MM.1S (cell line): ENCODE data around the gene EXOC3L4.
"Not testable (repeated sequence)": the region's sequence is repeated elsewhere in the genome, so short reads cannot be mapped to it uniquely, and the experiment has no call there.

ENCODE experiments used
- DNase-seq: peaks from one replicate; pipeline ENCODE4 v3.0.0-alpha.2; 2015
- H2AFZ ChIP-seq: fragments of 300-600 bp; sonication (generic); 2 replicates; pipeline ENCODE4 v1.6.0; 2016; ENCODE audit warnings: antibody characterized with exemption, low read length
- H3F3A ChIP-seq: fragments of 300-600 bp; sonication (generic); 2 replicates; pipeline ENCODE4 v1.6.1; 2016; ENCODE audit warnings: mild to moderate bottlenecking, antibody characterized with exemption, low read length, moderate library complexity, mixed read lengths; ENCODE audit not compliant: insufficient read depth
- H3K27ac ChIP-seq: fragments of 300-600 bp; sonication (generic); 2 replicates; pipeline ENCODE4 v1.5.1; 2016; ENCODE audit warnings: mild to moderate bottlenecking, low read length
- H3K27me3 ChIP-seq: fragments of 300-600 bp; sonication (generic); replicated peaks from 2 replicates; pipeline ENCODE4 v1.6.0; 2016; ENCODE audit warnings: low read length; ENCODE audit not compliant: insufficient read depth
- H3K36me3 ChIP-seq: fragments of 300-600 bp; sonication (generic); replicated peaks from 2 replicates; pipeline ENCODE4 v1.6.1; 2016; ENCODE audit warnings: mild to moderate bottlenecking, low read length, mixed read lengths; ENCODE audit not compliant: insufficient read depth
- H3K4me1 ChIP-seq: fragments of 300-600 bp; sonication (generic); 2 replicates; pipeline ENCODE4 v1.6.1; 2016; ENCODE audit warnings: low read length, mixed read lengths
- H3K4me2 ChIP-seq: fragments of 300-600 bp; sonication (generic); 2 replicates; pipeline ENCODE4 v1.6.0; 2016; ENCODE audit warnings: low read depth, low read length
- H3K4me3 ChIP-seq: fragments of 300-600 bp; sonication (generic); 2 replicates; pipeline ENCODE4 v1.5.1; 2016; ENCODE audit warnings: low read length, mixed read lengths
- H3K79me2 ChIP-seq: fragments of 300-600 bp; sonication (generic); 2 replicates; pipeline ENCODE4 v1.6.1; 2016; ENCODE audit warnings: mixed run types, low read length, mixed read lengths
- H3K9ac ChIP-seq: fragments of 300-600 bp; sonication (generic); 2 replicates; pipeline ENCODE4 v1.6.1; 2016; ENCODE audit warnings: low read length, mixed read lengths
- H3K9me2 ChIP-seq: fragments of 300-600 bp; sonication (generic); replicated peaks from 2 replicates; pipeline ENCODE4 v1.6.1; 2016; ENCODE audit warnings: mild to moderate bottlenecking, low read length, mixed read lengths; ENCODE audit not compliant: insufficient read depth
- H3K9me3 ChIP-seq: fragments of 300-600 bp; sonication (generic); replicated peaks from 2 replicates; pipeline ENCODE4 v1.6.1; 2016; ENCODE audit warnings: mild to moderate bottlenecking, low read length, mixed read lengths; ENCODE audit not compliant: insufficient read depth
- H4K20me1 ChIP-seq: fragments of 300-600 bp; sonication (generic); 2 replicates; pipeline ENCODE4 v1.6.1; 2016; ENCODE audit warnings: mild to moderate bottlenecking, low read length, moderate library complexity, mixed read lengths; ENCODE audit not compliant: insufficient read depth
- EZH2 ChIP-seq: fragments of 300-600 bp; sonication (generic); optimal IDR thresholded peaks from 2 replicates; pipeline ENCODE3; 2017; ENCODE audit warnings: low read depth, mild to moderate bottlenecking, antibody characterized with exemption, low read length, mixed read lengths
- EZH2phosphoT487 ChIP-seq: fragments of 300-600 bp; sonication (generic); IDR thresholded peaks from 2 replicates; pipeline ENCODE4 v1.6.1; 2018; ENCODE audit warnings: antibody characterized with exemption, low read length
- TF ChIP-seq, protein P1 (sequence below): fragments of 300-600 bp; sonication (generic); IDR thresholded peaks from 2 replicates; pipeline ENCODE4 v1.5.1; 2016; ENCODE audit warnings: antibody characterized with exemption, low read length, mixed read lengths

EXOC3L4 gene

DNA sequence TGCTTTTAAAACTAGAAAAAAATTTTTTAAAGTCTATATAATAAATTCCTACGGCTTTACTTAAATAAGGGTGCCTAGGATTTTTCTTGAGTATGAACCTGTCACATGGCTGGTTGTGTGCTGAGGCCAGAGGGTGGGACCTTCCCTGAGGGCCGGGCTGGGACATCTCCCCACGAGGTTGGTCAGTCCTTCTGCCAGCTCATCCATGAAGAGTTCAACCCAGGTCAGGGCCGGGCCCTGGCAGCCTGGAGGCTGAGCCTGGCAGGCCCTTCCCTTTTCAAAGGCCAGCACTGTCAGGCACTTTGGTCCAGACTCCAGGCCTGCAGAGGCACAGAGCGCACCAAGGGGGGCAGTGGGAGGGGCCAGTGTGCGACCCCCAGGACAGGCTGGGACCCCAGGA lies 60.5 kb downstream of the EXOC3L4 start:
- Histone ChIP-seq H3K4me3 (no peak overlapping the region), H3K27me3 (peaks cover 7% of the 10 kb centered on the region; the same call in 1 of the 2 replicates), H3K4me2 (no peak overlapping the region), H2AFZ (no peak overlapping the region), H3K9ac (no peak overlapping the region), H3K4me1 (no peaks in the 10 kb centered on the region), H3F3A (no peaks in the 10 kb centered on the region), H3K27ac (no peak overlapping the region), H3K9me2 (no peaks in the 10 kb centered on the region), H3K79me2 (no peaks in the 10 kb centered on the region), H3K9me3 (no peaks in the 10 kb centered on the region), H4K20me1 (no peaks in the 10 kb centered on the region), H3K36me3 (no peaks in the 10 kb centered on the region)
- no peak for DNase-seq
- TF ChIP-seq, protein P1, sequence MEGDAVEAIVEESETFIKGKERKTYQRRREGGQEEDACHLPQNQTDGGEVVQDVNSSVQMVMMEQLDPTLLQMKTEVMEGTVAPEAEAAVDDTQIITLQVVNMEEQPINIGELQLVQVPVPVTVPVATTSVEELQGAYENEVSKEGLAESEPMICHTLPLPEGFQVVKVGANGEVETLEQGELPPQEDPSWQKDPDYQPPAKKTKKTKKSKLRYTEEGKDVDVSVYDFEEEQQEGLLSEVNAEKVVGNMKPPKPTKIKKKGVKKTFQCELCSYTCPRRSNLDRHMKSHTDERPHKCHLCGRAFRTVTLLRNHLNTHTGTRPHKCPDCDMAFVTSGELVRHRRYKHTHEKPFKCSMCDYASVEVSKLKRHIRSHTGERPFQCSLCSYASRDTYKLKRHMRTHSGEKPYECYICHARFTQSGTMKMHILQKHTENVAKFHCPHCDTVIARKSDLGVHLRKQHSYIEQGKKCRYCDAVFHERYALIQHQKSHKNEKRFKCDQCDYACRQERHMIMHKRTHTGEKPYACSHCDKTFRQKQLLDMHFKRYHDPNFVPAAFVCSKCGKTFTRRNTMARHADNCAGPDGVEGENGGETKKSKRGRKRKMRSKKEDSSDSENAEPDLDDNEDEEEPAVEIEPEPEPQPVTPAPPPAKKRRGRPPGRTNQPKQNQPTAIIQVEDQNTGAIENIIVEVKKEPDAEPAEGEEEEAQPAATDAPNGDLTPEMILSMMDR, result no peak
- TF ChIP-seq EZH2phosphoT487 (no peak), EZH2 (no peak)

DNA sequence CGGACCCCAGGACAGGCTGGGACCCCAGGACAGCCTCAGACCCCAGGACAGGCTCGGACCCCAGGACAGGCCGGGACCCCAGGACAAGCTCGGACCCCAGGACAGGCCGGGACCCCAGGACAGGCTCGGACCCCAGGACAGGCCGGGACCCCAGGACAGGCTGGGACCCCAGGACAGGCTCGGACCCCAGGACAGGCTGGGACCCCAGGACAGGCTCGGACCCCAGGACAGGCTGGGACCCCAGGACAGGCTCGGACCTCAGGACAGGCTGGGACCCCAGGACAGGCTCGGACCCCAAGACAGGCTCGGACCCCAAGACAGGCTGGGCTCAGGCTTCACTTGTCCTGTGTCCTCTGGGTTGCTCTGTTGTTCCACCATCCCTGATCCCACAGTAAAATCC lies 60.9 kb downstream of the EXOC3L4 start:
- not testable (repeated sequence) for H3K9me2 ChIP-seq, H3K4me2 ChIP-seq, H3F3A ChIP-seq, H3K4me1 ChIP-seq, DNase-seq, H4K20me1 ChIP-seq, H3K27me3 ChIP-seq, H2AFZ ChIP-seq, H3K9ac ChIP-seq, H3K4me3 ChIP-seq, H3K27ac ChIP-seq, H3K79me2 ChIP-seq, H3K9me3 ChIP-seq, H3K36me3 ChIP-seq

DNA sequence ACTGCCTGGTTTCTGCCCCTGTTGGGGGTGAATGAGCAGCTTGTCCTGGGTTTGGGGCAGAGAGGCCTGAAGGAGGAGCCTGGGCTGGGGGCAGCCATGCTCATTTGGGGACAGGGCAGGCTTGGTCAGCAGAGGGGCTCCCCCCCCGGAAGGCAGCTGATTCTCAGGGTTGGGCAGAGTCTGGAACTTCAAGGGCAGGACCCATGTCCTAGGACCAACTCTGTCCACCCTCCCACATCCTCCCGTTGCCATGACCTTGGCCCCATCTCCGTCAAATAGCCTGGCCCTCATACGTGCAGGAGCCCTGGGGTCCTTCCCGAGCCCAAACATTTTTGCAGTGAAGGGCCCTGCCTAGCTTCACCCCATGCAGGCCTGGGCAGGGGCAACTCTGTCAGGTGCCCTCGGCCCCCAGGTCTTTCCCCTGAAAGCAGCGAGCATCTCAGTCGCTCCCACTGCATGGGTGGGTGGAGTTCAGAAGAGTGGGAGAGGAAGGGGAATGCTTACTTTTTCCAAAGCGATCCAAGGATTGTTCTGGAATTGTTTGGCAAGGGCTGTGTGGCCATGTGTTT lies 61.4 kb downstream of the EXOC3L4 start:
- Histone ChIP-seq H3K4me3 (no peak overlapping the region), H3K27ac (no peak overlapping the region), H4K20me1 (no peaks in the 10 kb centered on the region), H3K9ac (no peak overlapping the region), H2AFZ (no peak overlapping the region), H3K4me1 (no peaks in the 10 kb centered on the region), H3K4me2 (no peak overlapping the region), H3K9me3 (no peaks in the 10 kb centered on the region), H3K79me2 (no peaks in the 10 kb centered on the region), H3F3A (no peaks in the 10 kb centered on the region), H3K27me3 (peaks cover 10% of the 10 kb centered on the region; the same call in 1 of the 2 replicates), H3K36me3 (no peaks in the 10 kb centered on the region), H3K9me2 (no peaks in the 10 kb centered on the region)
- no peak for DNase-seq
- TF ChIP-seq, protein P1, result no peak
- TF ChIP-seq EZH2phosphoT487 (no peak), EZH2 (no peak)

DNA sequence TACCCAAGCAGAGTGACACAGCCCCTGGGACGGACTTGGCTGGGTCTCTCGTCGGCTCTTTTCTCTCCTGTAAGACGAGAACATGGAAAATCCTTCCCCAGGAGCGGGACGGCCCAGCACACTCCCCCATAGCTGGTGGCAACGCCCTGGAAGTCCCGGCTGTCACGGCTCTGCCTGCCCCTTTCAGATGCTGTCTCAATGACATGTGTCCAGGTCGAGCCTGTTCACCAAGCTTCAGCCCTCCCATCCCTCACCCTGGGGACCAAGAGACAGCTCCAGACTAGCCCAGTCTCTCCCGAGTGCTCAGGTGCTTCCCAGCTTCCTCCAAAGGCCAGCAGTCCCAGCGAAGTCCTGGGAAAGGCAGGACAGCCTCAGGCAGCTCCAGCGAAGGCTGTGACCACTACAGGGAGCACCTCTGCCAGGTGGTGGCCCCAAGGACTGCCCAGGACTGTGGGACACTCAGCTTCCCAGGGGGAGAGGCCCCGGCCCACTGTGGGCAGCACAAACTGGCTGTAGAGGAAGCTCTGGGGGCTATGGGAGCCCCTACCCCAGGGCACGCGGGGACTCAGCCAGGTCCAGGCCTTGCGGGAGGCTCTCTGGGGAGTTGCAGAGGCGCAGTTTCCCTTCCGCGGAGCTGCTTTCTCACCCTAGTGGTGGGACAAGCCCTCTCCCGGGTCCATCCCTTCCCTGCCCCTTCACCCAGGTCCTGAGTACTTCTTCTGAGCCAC lies 62.3 kb downstream of the EXOC3L4 start:
- no peak for DNase-seq

More for the DNA sequence above, 62.3 kb downstream of the EXOC3L4 start:
- no peaks in the 10 kb centered on the region for H3K79me2 ChIP-seq
- no peak overlapping the region for H3K4me3 ChIP-seq
- no peaks in the 10 kb centered on the region for H3K9me2 ChIP-seq
- no peaks in the 10 kb centered on the region for H3K9me3 ChIP-seq
- no peak for TF ChIP-seq EZH2phosphoT487
- no peak for TF ChIP-seq EZH2
- no peaks in the 10 kb centered on the region for H3F3A ChIP-seq
- H2AFZ ChIP-seq, result no peak overlapping the region
- no peak overlapping the region for H3K4me2 ChIP-seq
- H3K36me3 ChIP-seq, result no peaks in the 10 kb centered on the region
- no peaks in the 10 kb centered on the region for H3K4me1 ChIP-seq
- no peak overlapping the region for H3K9ac ChIP-seq
- H3K27me3 ChIP-seq, result peaks cover 10% of the 10 kb centered on the region; the same call in 1 of the 2 replicates
- H4K20me1 ChIP-seq, result no peaks in the 10 kb centered on the region
- no peak overlapping the region for H3K27ac ChIP-seq
